Transverse colon (tissue), 4 donors: Measurements from ENCODE around the gene CD9. TPM values are rescaled to one million over a fixed set of nuclear protein-coding genes. Genes with fewer than 3 reads are reported as not detected.

ENCODE experiments used
- DNase-seq: peaks from one replicate; pipeline ENCODE4 v3.0.0-alpha.2; 2019
- H3K27ac ChIP-seq, 4 donors: fragments of 200-600 bp; sonication (generic); 2 replicates each; pipeline ENCODE4 v1.5.1; 2016 to 2018; ENCODE audit warnings: inconsistent platforms in 4 of 4
- H3K27me3 ChIP-seq: fragments of 200-600 bp; sonication (generic); 2 replicates; pipeline ENCODE4 v1.5.1; 2017; ENCODE audit warnings: inconsistent platforms
- H3K36me3 ChIP-seq, 4 donors: fragments of 200-600 bp; sonication (generic); 2 replicates each; pipeline ENCODE4 v1.5.1; 2017 to 2019; ENCODE audit warnings: inconsistent platforms in 4 of 4
- H3K4me1 ChIP-seq, 4 donors: fragments of 200-600 bp; sonication (generic); 2 replicates each; pipeline ENCODE4 v1.5.1; 2017 to 2020; ENCODE audit warnings: inconsistent platforms in 4 of 4
- H3K4me3 ChIP-seq, 4 donors: fragments of 200-600 bp; sonication (generic); 1 replicate in 1 of 4; 2 replicates in 3 of 4; pipeline versions ENCODE4 v1.5.1 to v1.6.1; 2017 to 2019; ENCODE audit warnings: inconsistent platforms in 4 of 4
- H3K9me3 ChIP-seq, 2 donors: fragments of 200-600 bp; sonication (generic); 2 replicates each; pipeline ENCODE4 v1.5.1; 2017 to 2019; ENCODE audit warnings: inconsistent platforms in 2 of 2
- EP300 ChIP-seq: sonication (generic); formaldehyde crosslinking; IDR thresholded peaks from one replicate; pipeline ENCODE4 v1.6.1; 2017; ENCODE audit warnings: antibody characterized with exemption, low read depth
- POLR2A ChIP-seq: fragments of 450-650 bp; IDR thresholded peaks from one replicate; pipeline ENCODE4 v1.6.1; 2016; ENCODE audit warnings: antibody characterized with exemption, mild to moderate bottlenecking, moderate library complexity
- POLR2AphosphoS5 ChIP-seq, 3 donors: sonication (generic); formaldehyde crosslinking; IDR thresholded peaks; one replicate each; pipeline ENCODE4 v1.6.1; 2016; ENCODE audit warnings: antibody characterized with exemption in 3 of 3
- WGBS, 2 donors: methylation state at CpG; one replicate each; pipeline ENCODE4 v1.1.5; 2018; ENCODE audit warnings: low coverage in 1 of 2; 5-methylcytosine and 5-hydroxymethylcytosine counted together
- in situ Hi-C, 4 donors: fragments of 200-750 bp; cut with MboI; loops; one replicate each; pipeline versions ENCODE4 v1.15.0 to v1.15.1; 2017; ENCODE audit warnings: low sequenced_read_pairs in 3 of 4, low pct_ligation_motif_present in 1 of 4, low pct_unique_long_range_greater_than_20kb in 1 of 4
- intact Hi-C: fragments of 100-400 bp; cut with DNase I; formaldehyde crosslinking; loops from one replicate; pipeline ENCODE4 v1.15.1; 2023; ENCODE audit warnings: low total_unique reads
- total RNA-seq, 4 donors: library from RNA; depleted of rRNA; stranded (reverse); fragments of >200 nt; gene quantifications; one replicate each; pipeline ENCODE4 v1.1.0, GENCODE V29; 2016
- TF ChIP-seq, protein P1 (sequence below), 5 experiments: fragments of 200-600 bp in 3 of 5; fragments of 450-650 bp in 2 of 5; sonication (generic) in 3 of 5; IDR thresholded peaks; 1 replicate in 2 of 5; 2 replicates in 3 of 5; pipeline ENCODE4 v1.5.1; 2016 to 2017; ENCODE audit warnings: antibody characterized with exemption in 5 of 5, inconsistent platforms in 3 of 5, mild to moderate bottlenecking in 2 of 5, moderate library complexity in 1 of 5

Gene CD9
- total RNA-seq, 4 donors from 2014 or later: 207 to 668 (median 481) TPM

DNA sequence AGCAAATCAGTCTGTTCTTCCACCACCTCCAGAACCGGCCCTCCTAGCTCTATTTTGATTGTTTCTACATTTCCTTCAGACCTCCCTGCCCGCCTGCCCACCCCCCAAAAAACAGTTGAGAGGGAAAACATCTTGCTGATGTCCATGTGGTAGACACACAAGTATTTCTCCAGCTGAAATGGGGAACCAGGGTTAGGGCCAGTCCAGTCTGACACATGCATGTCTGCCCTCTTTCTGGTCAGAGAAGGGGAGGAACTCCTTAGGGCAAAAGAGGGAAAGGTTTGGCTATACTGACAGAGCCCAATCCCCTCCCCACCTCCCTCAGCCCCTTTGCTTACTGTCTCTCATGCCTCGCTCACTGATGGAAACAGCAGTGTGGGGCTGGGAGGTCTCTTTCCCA lies 3.4 kb downstream of the CD9 start:
- Histone ChIP-seq H3K4me1 (peaks cover 58 to 86% (median 83%) of the 10 kb centered on the region in 4 donors), H3K27me3 (no peaks in the 10 kb centered on the region), H3K9me3 (no peaks in the 10 kb centered on the region), H3K4me3 (no peak overlapping the region), H3K27ac (peak overlapping the region; percentile 93 to 99 (median 95)), H3K36me3 (no peaks in the 10 kb centered on the region)
- no peak for DNase-seq
- WGBS, 2 donors: 73 to 100% methylated on average over 1 to 3 of the region's 3 CpGs
- intact Hi-C loops: no loop called here
- in situ Hi-C loops: loop anchor here in 1 of 4 donors (5.0 kb wide), 1 partner anchor 74 kb away; no protein-coding TSS in a partner anchor
- TF ChIP-seq EP300: no peak
- TF ChIP-seq POLR2AphosphoS5 (IDR thresholded peaks at IDR 0.05): peak in 1 of 3 donors; percentile 4

DNA sequence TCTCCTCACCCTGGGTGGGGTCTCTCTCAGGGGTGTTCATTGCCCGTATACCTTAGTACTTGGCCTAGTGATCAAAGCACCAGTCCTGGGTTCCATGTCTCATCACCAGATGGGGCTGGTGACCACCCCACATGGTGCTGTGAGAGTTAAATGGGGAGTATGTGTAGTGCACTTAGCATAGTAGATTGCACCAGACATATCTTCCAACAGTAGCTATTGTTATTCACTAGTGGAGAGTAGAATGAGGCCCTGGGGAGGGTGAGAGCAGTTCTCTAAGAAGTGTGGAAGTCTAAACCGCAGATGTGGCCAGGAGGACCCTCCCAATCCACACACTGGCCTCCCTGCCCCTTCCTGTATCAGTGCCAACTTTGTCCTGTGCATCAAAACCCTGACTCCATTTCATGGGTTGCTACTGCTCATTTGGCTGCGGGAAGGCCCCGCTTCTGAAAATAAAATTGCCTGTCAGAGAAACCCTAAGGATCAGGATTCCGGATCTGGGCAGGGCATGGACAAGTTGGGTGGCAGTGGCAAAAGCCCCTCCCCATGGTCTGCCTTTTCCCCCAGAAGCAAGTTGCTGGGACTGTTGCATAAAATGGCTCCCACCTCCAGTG lies 4.4 kb downstream of the CD9 start:
- intact Hi-C loops: no loop called here
- no peak overlapping the region for H3K4me3 ChIP-seq
- H3K4me1 ChIP-seq: peaks cover 62 to 83% (median 82%) of the 10 kb centered on the region in 4 donors
- H3K9me3 ChIP-seq: no peaks in the 10 kb centered on the region
- 60% methylated on average over 5 of the region's 5 CpGs; no CpG with 5 or more reads in 1 of the 2 donors for WGBS, 2 donors
- H3K36me3 ChIP-seq: no peaks in the 10 kb centered on the region
- DNase-seq: no peak
- peak overlapping the region; percentile 93 to 99 (median 95) for H3K27ac ChIP-seq
- no peaks in the 10 kb centered on the region for H3K27me3 ChIP-seq
- in situ Hi-C loops: loop anchor here in 1 of 4 donors (5.0 kb wide), 1 partner anchor 73 kb away; no protein-coding TSS in a partner anchor
- TF ChIP-seq, protein P1, sequence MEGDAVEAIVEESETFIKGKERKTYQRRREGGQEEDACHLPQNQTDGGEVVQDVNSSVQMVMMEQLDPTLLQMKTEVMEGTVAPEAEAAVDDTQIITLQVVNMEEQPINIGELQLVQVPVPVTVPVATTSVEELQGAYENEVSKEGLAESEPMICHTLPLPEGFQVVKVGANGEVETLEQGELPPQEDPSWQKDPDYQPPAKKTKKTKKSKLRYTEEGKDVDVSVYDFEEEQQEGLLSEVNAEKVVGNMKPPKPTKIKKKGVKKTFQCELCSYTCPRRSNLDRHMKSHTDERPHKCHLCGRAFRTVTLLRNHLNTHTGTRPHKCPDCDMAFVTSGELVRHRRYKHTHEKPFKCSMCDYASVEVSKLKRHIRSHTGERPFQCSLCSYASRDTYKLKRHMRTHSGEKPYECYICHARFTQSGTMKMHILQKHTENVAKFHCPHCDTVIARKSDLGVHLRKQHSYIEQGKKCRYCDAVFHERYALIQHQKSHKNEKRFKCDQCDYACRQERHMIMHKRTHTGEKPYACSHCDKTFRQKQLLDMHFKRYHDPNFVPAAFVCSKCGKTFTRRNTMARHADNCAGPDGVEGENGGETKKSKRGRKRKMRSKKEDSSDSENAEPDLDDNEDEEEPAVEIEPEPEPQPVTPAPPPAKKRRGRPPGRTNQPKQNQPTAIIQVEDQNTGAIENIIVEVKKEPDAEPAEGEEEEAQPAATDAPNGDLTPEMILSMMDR (IDR thresholded peaks at IDR 0.05): no peak
- TF ChIP-seq EP300 (no peak), POLR2A (no peak), POLR2AphosphoS5 (IDR thresholded peaks at IDR 0.05) (no peak)

DNA sequence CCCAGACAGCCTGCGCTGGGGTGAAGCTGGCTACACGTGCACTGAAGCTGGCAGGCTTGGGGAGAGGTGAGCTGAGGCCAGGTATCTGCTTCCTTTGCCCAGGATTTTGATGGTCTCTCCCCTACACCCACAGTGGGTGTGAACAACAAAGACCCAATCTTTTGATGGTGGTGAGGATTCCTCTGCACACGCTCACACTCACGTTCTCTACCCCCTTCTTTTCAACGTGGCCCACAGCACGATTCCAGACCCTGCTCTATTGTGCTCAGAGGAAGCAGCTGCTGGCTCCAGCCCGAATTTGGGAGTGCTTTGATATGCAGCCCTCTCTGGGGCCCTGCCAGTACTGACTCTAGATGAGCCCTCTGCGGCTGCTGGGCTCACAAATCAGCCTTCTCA lies 4.9 kb downstream of the CD9 start:
- TF ChIP-seq, protein P1 (IDR thresholded peaks at IDR 0.05): no peak
- TF ChIP-seq POLR2A (peak; percentile 8), POLR2AphosphoS5 (IDR thresholded peaks at IDR 0.05) (peak in 2 of 3 donors; percentile 8 to 29), EP300 (no peak)

DNA sequence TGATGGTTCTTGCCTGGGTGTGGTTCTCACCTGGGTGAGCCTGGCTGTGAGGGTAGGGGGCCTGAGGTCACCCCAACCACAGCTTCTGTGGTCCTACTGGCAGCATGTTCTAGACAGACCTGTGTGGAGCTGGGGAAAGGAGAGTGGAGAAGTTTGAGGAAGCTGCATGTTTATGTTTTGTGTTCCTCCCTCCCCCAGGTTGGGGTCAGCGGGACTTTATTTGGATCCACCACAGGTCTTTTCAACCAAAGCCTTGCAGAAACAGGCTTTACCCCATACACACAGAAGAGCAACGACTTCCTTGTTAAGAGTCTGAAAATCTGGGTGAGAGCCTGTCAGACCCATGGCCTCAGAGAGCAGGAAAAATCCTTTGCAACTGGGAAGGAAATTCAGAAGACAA lies 5.6 kb downstream of the CD9 start:
- Histone ChIP-seq H3K4me1 (peaks cover 73 to 92% (median 91%) of the 10 kb centered on the region in 4 donors), H3K9me3 (no peaks in the 10 kb centered on the region), H3K27ac (peak overlapping the region; percentile 93 to 99 (median 95)), H3K27me3 (no peaks in the 10 kb centered on the region), H3K4me3 (no peak overlapping the region), H3K36me3 (no peaks in the 10 kb centered on the region)
- intact Hi-C loops: no loop called here
- in situ Hi-C loops: no loop called here
- TF ChIP-seq POLR2A: no peak
- DNase-seq: no peak
- 21 to 29% methylated on average over 2 of the region's 2 CpGs for WGBS, 2 donors

More for the DNA sequence above, 4.9 kb downstream of the CD9 start:
- DNase-seq: peak; percentile 60
- no peaks in the 10 kb centered on the region for H3K36me3 ChIP-seq
- no peaks in the 10 kb centered on the region for H3K27me3 ChIP-seq
- peaks cover 67 to 86% (median 85%) of the 10 kb centered on the region in 4 donors for H3K4me1 ChIP-seq
- intact Hi-C loops (no loop called here), in situ Hi-C loops (no loop called here)
- H3K27ac ChIP-seq: peak overlapping the region; percentile 93 to 99 (median 95)
- H3K4me3 ChIP-seq: no peak overlapping the region
- WGBS, 2 donors: 23 to 25% methylated on average over 4 to 8 of the region's 8 CpGs
- no peaks in the 10 kb centered on the region for H3K9me3 ChIP-seq

DNA sequence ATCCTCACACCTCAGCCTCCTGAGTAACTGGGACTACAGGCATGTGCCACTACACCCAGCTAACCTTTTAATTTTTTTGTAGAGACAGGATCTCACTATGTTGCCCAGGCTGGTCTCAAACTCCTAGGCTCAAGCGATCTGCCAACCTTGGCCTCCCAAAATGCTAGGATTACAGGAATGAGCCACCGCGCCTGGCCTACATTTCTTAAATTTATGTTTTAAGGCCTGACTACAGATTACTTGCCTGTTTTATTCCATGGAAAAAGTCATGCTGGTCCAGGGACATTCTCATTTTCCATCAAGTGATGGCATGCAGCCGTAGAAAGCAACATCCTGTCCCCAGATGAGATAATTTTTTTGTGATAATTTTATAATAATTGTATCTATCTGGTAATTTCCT lies 6.1 kb downstream of the CD9 start:
- in situ Hi-C loops: no loop called here
- H3K9me3 ChIP-seq: no peaks in the 10 kb centered on the region

More for the DNA sequence above, 6.1 kb downstream of the CD9 start:
- no peaks in the 10 kb centered on the region for H3K36me3 ChIP-seq
- no peak for DNase-seq
- no peaks in the 10 kb centered on the region for H3K27me3 ChIP-seq
- WGBS, 2 donors: 79 to 80% methylated on average over 4 of the region's 4 CpGs
- H3K27ac ChIP-seq: peak overlapping the region; percentile 93 to 99 (median 95)
- intact Hi-C loops: no loop called here
- TF ChIP-seq, protein P1 (IDR thresholded peaks at IDR 0.05): no peak
- TF ChIP-seq EP300 (no peak), POLR2A (no peak), POLR2AphosphoS5 (IDR thresholded peaks at IDR 0.05) (no peak)
- no peak overlapping the region for H3K4me3 ChIP-seq
- peaks cover 77 to 98% (median 96%) of the 10 kb centered on the region in 4 donors for H3K4me1 ChIP-seq
